GM08714 (cell line): ENCODE measurements around the gene PICALM.

Experiments used
- H3K4me3 ChIP-seq: fragments of 200-500 bp; sonication (Bioruptor generic); 2 replicates; pipeline ENCODE4 v1.5.1; 2014; ENCODE audit warnings: mild to moderate bottlenecking, low read length, inconsistent platforms
- ZNF274 ChIP-seq: IDR thresholded peaks from 2 replicates; pipeline ENCODE4 v1.6.1; 2012; ENCODE audit warnings: mild to moderate bottlenecking, low read depth, low read length

Gene PICALM

DNA sequence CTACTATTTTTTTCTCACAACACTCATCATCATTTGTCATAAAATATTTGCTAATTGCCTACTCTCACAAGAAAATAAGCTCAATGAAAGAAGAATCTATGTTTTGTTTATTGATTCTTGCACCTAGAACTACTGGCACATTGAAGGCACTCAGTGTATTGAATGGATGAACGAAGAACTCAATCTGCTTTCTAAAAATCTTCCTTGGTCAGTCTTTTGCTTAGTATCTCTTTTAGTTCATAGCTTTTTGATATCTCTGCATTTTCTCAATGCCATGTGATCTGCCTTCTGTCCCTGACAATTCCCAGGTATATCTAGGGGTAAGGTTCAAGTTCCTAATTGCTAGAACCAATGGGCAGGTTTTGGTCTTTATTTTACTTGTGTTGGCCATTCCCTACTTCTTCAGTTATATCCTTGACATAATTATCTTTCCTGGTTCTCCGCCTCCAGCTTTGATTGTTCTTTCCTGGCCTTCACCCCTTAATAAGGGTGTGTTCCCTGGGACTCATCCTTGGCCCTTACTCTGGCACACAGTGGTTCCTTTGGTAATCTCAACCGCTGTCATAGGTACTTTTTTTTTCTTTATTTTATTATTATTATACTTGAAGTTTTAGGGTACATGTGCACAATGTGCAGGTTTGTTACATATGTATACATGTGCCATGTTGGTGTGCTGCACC, 117.3 kb downstream of the PICALM start:
- no peak overlapping the region for H3K4me3 ChIP-seq
- no peak for TF ChIP-seq ZNF274

DNA sequence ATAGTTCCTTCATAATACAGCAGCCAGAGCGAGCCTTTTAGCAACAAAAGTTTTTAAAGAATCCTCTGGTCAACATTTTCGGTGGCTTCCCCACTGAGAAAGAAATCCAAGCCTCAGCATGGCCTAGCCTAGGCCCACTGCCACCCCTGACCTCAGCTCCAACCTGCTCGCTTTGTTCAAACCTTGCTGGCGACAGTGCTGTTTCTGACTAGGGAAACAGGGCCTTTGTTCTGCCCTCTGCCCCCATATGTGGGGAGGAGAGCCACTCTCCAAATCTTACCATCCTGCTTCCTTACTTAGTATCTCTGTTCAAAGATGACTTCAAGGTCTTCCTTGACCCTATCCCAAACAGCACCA, 117.9 kb downstream of the PICALM start:
- TF ChIP-seq ZNF274: no peak
- no peak overlapping the region for H3K4me3 ChIP-seq

DNA sequence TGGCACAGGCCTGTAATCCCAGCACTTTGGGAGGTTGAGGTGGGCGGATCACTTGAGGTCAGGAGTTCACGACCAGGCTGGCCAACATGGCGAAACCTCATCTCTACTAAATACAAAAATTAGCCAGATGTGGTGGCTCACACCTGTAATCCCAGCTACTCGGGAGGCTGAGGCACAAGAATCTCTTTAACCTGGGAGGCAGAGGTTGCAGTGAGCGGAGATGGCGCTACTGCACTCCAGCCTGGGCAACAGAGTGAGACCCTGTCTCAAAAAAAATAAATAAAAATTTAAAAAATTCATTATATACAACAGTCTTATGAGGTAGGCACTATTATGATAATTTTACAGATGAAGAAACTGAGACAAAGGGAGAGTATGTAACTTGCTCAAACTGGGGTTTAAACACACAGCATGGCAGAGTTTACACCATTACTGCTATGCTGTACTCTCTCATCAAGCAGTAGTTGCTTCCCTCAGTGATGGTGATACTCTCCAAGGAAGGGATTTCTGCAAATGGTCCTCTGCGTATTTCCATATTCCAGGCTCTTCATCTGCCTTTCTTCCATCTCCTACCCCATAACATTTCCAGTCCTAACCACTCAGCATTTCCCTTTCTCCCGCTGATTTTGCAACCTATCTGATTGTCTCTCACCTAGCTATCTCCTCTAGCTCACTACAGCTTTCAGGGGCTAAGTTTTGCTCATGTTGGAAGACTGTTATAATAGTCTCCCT, 118.4 kb downstream of the PICALM start:
- H3K4me3 ChIP-seq: no peak overlapping the region
- TF ChIP-seq ZNF274: no peak

DNA sequence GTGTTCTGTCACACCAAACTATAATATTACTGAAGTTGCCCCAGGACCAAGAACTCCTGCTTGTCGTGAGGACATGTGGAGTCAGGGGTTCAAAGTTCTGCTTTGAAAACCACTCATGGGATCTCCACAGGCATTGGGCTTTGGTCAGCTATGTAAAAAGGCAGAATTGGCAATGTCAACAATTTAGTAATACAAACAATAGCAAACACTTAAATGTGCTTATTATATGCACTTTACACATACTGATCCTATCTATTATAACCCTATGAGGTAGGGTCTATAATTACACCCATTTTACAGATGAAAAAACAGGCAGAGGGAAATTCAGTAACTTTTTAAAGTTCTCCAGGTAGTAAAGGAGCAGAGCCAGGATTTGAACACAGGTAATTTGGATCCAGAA, 119.1 kb downstream of the PICALM start:
- TF ChIP-seq ZNF274: no peak
- no peak overlapping the region for H3K4me3 ChIP-seq

DNA sequence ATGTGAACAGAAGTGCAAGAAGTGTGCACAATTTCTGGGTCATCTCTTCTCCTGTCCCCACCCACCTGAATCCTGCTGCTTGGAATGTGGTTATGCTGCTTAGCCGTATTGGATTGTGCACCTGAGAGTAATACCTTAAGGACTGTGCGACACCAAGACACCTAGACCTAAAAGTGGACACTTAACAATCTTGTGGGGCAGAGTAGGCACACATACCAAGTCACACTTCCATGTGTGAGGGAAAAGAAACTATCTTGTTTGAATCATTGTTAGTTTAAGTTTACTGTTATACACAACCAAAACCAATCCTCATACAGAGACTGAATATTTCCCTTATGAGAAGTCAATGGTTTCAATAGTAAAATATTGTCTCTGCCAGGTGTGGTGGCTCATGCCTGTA, 120.0 kb downstream of the PICALM start:
- H3K4me3 ChIP-seq: no peak overlapping the region
- TF ChIP-seq ZNF274: no peak

DNA sequence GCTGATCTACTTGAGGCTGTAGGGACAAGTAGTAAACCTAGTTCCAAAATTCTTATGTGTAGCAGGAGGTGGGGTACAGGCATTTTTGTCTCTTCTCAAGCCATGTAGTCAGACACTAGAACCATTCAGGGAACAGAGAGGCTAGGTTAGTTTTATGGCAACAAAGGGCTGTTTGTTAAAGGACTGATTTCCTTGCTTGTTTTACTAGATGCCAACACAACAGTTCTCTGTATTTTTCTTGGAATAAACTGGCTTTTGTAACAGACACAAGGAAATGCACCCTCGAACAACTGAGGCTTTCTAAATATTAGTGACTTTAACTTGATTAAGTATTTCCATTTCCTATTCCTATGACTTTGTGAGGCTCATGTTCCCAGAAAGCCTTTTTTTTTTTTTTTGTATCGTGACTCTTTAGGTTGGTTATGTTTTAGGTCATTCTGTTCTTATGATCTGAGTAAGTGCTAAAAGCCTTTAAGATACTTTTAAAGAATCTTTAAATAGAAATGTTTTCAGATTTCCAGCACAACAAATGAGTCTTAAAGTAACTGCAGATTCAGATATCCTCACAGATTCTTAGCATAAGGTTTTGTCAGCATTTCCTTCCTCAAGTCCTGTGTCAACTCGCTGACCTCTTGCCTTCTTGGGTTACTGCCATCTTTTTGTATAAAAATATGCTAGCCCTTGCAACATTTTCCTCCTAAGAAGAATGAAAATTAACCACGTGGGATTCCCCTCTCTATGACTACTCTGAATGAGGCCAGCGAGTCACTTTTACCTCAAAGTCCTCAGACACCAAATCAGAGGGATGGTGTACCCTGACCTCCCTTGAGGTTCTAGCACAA, 121.2 kb downstream of the PICALM start:
- no peak for TF ChIP-seq ZNF274
- H3K4me3 ChIP-seq: no peak overlapping the region

DNA sequence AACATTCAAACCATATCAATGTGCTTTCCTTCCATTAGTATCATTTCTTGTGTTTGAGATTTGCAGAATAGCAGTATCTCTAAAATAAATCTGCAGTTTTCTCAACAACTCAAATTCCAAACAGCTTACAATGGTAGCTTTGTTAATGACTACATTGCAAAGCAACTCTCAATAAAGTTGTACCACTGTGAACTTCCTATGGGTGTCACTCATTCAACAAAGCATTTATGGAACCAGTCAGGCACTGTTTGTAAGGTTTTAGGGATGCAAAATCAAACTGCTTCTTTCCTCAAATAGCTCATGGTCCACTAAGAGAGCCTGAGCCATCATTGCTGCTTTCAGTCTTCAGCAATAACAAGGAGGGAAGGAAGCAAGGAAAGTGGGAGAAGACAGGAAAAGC, 122.7 kb downstream of the PICALM start:
- no peak overlapping the region for H3K4me3 ChIP-seq
- no peak for TF ChIP-seq ZNF274

DNA sequence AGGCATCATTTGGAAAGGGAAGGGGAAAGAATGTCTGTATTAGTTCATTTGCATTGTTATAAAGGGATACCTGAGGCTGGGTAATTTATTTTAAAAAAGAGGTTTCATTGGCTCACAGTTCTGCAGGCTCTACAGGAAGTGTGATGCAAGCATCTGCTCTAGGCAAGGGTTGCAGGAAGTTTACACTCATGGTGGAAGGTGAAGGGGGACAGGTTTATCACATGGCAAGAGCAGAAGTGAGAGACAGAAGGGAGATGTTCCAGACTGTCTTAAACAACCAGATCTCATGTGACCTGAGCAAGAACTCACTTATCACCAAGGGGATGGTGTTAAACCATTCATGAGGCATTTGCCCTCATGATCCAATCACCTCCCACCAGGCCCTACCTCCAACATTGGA, 123.1 kb downstream of the PICALM start:
- no peak for TF ChIP-seq ZNF274
- H3K4me3 ChIP-seq: no peak overlapping the region

DNA sequence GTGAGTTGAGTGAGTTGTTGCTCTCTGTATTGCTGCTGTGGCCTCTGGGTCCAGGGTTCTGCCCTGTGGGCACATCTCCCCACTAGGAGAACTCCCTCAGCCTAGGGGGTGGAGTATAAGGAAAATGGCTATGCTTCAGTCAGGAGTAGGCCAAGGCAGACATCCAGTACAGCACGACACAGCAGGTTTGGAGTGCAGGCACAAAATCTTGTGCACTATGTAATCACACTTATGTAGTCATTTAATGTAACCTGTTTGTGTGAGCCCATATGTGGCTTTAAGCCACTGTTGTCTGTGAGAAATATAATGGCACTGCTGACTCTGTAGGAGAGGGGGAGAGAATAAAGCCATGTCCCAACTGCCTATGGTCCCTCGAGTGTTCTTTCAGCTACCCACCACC, 123.6 kb downstream of the PICALM start:
- no peak for TF ChIP-seq ZNF274
- H3K4me3 ChIP-seq: no peak overlapping the region

DNA sequence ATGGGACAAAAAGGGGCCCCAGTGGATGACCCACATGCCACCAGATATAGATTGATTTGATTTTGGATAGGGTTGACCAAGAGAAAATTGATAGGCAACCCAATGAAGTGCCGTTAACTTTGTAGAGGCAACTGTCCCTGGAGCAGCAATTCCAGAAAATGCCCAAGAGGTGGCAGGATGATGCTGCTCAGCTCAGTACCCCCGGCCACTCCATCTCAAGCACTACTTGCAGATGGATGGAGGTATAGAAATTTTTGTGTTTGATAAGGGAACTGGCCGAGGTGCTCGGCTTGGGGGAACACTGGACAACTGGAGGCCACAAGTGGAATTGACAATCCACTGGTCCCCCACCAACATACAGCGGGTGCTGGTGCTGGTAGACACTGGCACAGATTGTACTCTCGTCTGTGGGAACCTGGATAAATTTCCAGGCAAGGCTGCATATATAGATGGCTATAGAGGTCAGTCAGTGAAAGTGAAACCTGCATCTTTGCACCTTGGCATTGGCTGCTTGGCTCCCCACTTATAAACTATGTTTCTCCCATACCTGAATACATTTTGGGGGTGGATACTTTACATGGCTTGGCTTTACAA, 127.4 kb downstream of the PICALM start:
- H3K4me3 ChIP-seq: no peak overlapping the region
- TF ChIP-seq ZNF274: no peak

DNA sequence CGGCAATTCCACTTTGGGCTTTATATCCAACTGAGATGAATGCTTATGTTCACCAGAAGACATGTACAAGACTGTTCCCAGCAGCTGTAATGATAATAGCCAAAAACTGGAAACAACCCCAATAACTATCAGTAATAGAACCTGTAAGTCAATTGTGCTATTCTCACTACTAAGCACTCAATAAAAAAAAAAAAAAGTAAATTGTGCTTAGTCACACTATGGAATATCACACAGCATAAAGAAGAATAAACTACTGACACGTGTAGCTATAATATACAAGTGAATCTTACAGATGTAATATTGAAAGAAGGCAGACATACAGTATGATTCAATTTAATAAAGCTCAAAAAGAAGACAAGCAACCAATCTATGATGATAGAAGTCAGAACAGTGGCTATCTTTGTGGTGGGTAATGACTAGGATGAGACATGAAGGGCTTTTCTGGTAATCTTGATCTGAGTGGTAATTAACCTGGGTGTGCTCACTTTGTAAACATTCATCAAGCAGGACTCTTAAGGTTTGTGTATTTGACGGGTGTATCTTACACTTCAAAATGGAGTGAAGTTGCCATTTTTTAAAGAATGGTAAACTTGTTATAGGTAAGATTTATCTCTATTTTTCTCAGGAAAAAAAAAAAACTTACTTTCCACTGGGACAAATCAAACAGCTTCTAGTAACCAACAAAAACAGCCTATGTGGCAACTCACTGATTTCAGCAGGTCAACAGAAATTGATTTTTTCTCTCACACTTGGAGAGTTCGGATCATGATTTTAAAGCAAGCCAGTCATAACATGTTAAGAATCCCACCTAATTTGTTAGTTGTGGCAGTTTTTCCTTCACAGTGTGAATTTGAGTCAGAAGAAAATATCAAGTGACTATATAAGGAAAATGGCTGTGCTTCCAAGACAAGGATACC, 129.5 kb downstream of the PICALM start:
- no peak overlapping the region for H3K4me3 ChIP-seq
- no peak for TF ChIP-seq ZNF274

DNA sequence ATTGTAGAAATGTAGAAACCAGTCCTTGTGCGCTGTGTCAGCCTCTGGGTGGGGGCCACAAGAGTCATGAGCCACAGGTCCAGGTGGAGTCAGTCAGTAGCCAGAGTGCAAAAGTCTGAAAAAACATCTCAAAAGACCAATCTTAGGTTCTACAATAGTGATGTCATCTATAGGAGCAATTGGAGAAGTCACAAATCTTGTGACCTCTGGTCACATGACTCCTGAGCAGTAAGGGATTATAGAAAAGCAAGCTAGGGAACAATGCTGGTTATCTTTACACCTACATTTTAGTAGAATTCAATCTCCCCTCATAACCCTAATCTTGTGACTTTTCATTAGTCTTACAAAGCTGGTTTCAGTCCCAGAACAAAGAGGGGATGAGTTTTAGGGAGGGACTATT, 131.0 kb downstream of the PICALM start:
- TF ChIP-seq ZNF274: no peak

DNA sequence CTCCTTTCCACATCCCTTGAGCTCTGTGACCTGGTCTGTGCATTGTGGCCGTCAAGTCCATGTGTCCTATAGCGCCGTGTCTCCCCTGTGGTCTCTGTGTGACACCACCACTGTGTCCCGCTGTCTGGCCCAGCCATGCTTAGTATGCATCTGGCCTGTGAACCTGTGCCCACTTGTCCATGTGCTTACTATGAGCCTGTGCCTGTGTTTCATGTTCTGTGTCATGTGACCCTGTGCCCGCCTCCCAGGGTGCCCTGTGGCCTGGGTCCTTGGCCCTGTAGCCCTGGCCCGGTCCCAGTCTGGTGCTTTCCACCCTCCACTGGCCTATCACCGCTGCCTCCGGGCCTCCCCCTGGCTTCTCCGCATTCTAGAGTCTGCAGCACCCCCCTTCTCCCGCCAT, 133.1 kb downstream of the PICALM start:
- no peak overlapping the region for H3K4me3 ChIP-seq
- TF ChIP-seq ZNF274: no peak

More for the DNA sequence above, 131.0 kb downstream of the PICALM start:
- H3K4me3 ChIP-seq: no peak overlapping the region
